Upper lobe of left lung (tissue), 4 donors: ENCODE measurements around the gene KRTAP19-2.

Experiments
- EP300 ChIP-seq, 4 donors: sonication (generic); formaldehyde crosslinking; IDR thresholded peaks; one replicate each; pipeline ENCODE4 v1.5.1; 2017; ENCODE audit warnings: antibody characterized with exemption in 4 of 4, control low read depth in 2 of 4
- POLR2A ChIP-seq, 4 donors: fragments of 450-650 bp; IDR thresholded peaks; one replicate each; pipeline ENCODE4 v1.5.1; 2016 to 2017; ENCODE audit warnings: antibody characterized with exemption in 4 of 4, mild to moderate bottlenecking in 2 of 4
- POLR2AphosphoS5 ChIP-seq, 2 donors: sonication (generic); formaldehyde crosslinking; IDR thresholded peaks; one replicate each; pipeline ENCODE4 v1.5.1; 2017; ENCODE audit warnings: antibody characterized with exemption in 2 of 2
- TF ChIP-seq, protein P1 (sequence below), 6 experiments: fragments of 450-650 bp in 4 of 6; fragments of 200-600 bp in 2 of 6; sonication (generic) in 2 of 6; IDR thresholded peaks; one replicate each; pipeline ENCODE4 v1.5.1; 2016 to 2019; ENCODE audit warnings: antibody characterized with exemption in 6 of 6

DNA sequence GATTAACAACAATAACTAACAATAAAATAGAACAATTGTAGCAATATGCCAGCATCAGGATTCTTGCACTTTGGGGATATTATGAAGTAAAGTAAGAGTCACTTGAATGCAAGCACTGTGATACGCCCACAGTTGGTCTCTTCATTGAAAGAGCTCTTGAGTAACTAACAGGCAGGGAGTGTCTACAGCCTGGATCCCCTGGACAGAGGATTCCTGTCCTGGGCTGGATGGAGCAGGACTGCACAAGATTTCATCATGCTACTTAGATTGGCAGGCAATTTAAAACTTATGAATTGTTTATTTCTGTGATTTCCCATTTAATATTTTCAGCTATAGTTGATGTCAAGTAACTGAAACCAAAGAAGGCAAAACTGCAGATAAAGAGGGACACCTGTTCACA, 28.4 kb upstream of the KRTAP19-2 start:
- TF ChIP-seq POLR2AphosphoS5 (IDR thresholded peaks at IDR 0.05) (no peak), POLR2A (IDR thresholded peaks at IDR 0.05) (no peak), EP300 (IDR thresholded peaks at IDR 0.05) (no peak)
- TF ChIP-seq, protein P1, sequence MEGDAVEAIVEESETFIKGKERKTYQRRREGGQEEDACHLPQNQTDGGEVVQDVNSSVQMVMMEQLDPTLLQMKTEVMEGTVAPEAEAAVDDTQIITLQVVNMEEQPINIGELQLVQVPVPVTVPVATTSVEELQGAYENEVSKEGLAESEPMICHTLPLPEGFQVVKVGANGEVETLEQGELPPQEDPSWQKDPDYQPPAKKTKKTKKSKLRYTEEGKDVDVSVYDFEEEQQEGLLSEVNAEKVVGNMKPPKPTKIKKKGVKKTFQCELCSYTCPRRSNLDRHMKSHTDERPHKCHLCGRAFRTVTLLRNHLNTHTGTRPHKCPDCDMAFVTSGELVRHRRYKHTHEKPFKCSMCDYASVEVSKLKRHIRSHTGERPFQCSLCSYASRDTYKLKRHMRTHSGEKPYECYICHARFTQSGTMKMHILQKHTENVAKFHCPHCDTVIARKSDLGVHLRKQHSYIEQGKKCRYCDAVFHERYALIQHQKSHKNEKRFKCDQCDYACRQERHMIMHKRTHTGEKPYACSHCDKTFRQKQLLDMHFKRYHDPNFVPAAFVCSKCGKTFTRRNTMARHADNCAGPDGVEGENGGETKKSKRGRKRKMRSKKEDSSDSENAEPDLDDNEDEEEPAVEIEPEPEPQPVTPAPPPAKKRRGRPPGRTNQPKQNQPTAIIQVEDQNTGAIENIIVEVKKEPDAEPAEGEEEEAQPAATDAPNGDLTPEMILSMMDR (IDR thresholded peaks at IDR 0.05), result no peak
